Measurements from ENCODE around the gene IKZF3.
"Not testable (repeated sequence)": the region's sequence is repeated elsewhere in the genome, so short reads cannot be mapped to it uniquely, and the experiment has no call there.

The IKZF3 gene

GRCh38 chr17:39863918-39864746 is at the start of gene IKZF3:
Gene IKZF3, minus strand, starts transcription at chr17:39864312. Its CDS starts 186 bp downstream, at chr17:39864126.
- no peak for DNase-seq (ENCODE audit: low read depth, low spot score)
- TF ChIP-seq POLR2AphosphoS5 (IDR thresholded peaks at IDR 0.05; ENCODE audit: borderline replicate concordance, low read depth, low read length), result no peak; the same call in 1 of the 2 replicates
- TF ChIP-seq EZH2 (IDR thresholded peaks at IDR 0.05), result no peak
- no peak for TF ChIP-seq FOXP2 (optimal IDR thresholded peaks at IDR 0.05; ENCODE audit: control extremely low read depth, extremely low read length, insufficient read depth)
- H3K4me3 ChIP-seq, result no peak within 1 kb of the TSS
- H3K36me3 ChIP-seq (ENCODE audit: insufficient read depth, low read length), result no peaks in the 10 kb centered on the region
- H3K9ac ChIP-seq (ENCODE audit: insufficient read length), result no peak within 1 kb of the TSS
- no peak within 1 kb of the TSS for H3K27ac ChIP-seq
- H3K9me3 ChIP-seq (ENCODE audit: low read depth, low read length), result no peaks in the 10 kb centered on the region

- Histone ChIP-seq H3K27ac (no peak overlapping the region), H3K9me3 (ENCODE audit: low read depth, low read length) (no peaks in the 10 kb centered on the region), H3K4me3 (no peak overlapping the region), H3K36me3 (ENCODE audit: insufficient read depth, low read length) (no peaks in the 10 kb centered on the region), H3K9ac (ENCODE audit: insufficient read length) (no peak overlapping the region)
- TF ChIP-seq FOXP2 (optimal IDR thresholded peaks at IDR 0.05; ENCODE audit: control extremely low read depth, extremely low read length, insufficient read depth) (no peak), POLR2AphosphoS5 (IDR thresholded peaks at IDR 0.05; ENCODE audit: borderline replicate concordance, low read depth, low read length) (no peak), EZH2 (IDR thresholded peaks at IDR 0.05) (no peak)
- no peak for DNase-seq (ENCODE audit: low read depth, low spot score)
Observed at GRCh38 chr17:39908789-39909352, 44.8 kb upstream of the IKZF3 start.

DNA sequence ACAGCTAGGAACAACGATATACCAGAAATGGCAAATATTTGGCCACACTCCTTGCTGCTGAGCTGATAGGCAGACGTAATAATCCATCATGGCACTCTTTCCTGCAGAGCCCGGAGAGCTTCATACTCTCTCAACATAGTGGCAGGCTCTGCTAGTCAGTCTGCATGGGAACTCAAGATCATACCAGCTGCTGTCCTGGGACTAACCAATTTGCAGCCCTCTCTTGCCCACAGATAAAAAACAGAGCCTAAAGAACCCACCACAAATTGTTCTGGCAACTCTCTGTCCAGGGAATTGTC is 40.8 kb upstream of the IKZF3 start:
- no peaks in the 10 kb centered on the region for H3K36me3 ChIP-seq (ENCODE audit: insufficient read depth, low read length)
- no peaks in the 10 kb centered on the region for H3K9me3 ChIP-seq (ENCODE audit: low read depth, low read length)
- DNase-seq (ENCODE audit: low read depth, low spot score), result no peak
- no peak overlapping the region for H3K27ac ChIP-seq
- H3K9ac ChIP-seq (ENCODE audit: insufficient read length), result no peak overlapping the region
- no peak overlapping the region for H3K4me3 ChIP-seq
- TF ChIP-seq EZH2 (IDR thresholded peaks at IDR 0.05) (no peak), POLR2AphosphoS5 (IDR thresholded peaks at IDR 0.05; ENCODE audit: borderline replicate concordance, low read depth, low read length) (no peak), FOXP2 (optimal IDR thresholded peaks at IDR 0.05; ENCODE audit: control extremely low read depth, extremely low read length, insufficient read depth) (no peak)

DNA sequence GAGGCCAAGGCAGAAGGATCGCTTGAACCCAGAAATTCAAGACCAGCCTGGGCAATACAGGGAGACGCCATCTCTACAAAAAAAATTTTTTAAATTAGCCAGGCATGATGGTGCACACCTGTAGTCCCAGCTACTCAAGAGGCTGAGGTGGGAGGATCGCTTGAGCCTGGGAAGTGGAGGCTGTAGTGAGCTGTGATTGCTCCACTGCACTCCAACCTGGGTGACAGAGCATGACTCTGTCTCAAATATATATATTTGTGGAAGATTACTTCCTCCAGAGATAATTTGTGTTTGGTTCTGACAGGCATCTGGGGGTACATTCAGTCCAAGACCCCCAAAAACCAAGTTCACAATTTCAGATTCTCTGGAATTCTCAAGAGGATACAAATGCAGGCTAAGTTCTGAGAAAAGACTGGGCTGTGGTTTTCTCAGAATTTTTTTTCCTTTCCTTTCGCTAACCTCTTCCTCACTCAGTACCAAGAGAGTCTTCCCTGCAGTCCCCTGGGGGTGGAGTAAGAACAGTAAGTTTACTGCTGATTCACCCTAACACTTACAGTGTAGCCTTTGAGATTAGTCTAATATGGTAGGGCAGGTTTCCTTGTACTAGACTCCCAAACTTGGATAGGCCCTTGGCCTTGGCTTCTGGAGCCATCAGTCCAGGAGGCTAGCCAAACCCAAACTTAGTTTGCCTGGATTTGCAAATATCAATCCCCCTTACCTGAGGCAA is 39.2 kb upstream of the IKZF3 start:
- DNase-seq (ENCODE audit: low read depth, low spot score), result no peak
- Histone ChIP-seq H3K9ac (ENCODE audit: insufficient read length) (no peak overlapping the region), H3K27ac (no peak overlapping the region)

DNA sequence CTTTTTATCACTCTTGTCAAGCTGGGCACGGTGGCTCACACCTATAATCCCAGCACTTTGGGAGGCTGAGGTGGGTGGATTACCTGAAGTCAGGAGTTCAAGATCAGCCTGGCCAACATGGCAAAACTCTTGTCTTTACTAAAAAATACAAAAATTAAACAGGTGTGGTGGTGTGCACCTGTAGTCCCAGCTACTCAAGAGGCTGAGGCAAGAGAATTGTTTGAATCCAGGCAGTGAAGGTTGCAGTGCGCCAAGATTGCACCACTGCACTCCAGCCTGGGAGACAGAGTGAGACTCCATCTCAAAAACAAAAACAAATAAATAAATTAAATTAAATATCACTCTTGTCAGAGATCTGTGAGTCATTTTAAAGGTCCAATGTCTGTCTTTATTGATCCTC is 37.9 kb upstream of the IKZF3 start:
- H3K27ac ChIP-seq; H3K9me3 ChIP-seq (ENCODE audit: low read depth, low read length); DNase-seq (ENCODE audit: low read depth, low spot score); H3K9ac ChIP-seq (ENCODE audit: insufficient read length); H3K4me3 ChIP-seq; H3K36me3 ChIP-seq (ENCODE audit: insufficient read depth, low read length): not testable (repeated sequence)

More for the DNA sequence above, 39.2 kb upstream of the IKZF3 start:
- H3K4me3 ChIP-seq, result no peak overlapping the region
- TF ChIP-seq POLR2AphosphoS5 (IDR thresholded peaks at IDR 0.05; ENCODE audit: borderline replicate concordance, low read depth, low read length) (no peak), EZH2 (IDR thresholded peaks at IDR 0.05) (no peak), FOXP2 (optimal IDR thresholded peaks at IDR 0.05; ENCODE audit: control extremely low read depth, extremely low read length, insufficient read depth) (no peak)
- no peaks in the 10 kb centered on the region for H3K9me3 ChIP-seq (ENCODE audit: low read depth, low read length)
- no peaks in the 10 kb centered on the region for H3K36me3 ChIP-seq (ENCODE audit: insufficient read depth, low read length)

GRCh38 chr17:39899215-39899614 is 35.1 kb upstream of the IKZF3 start:
- no peak overlapping the region for H3K27ac ChIP-seq
- DNase-seq (ENCODE audit: low read depth, low spot score), result no peak

GRCh38 chr17:39898088-39898487 is 34.0 kb upstream of the IKZF3 start:
- Histone ChIP-seq H3K27ac (no peak overlapping the region), H3K9ac (ENCODE audit: insufficient read length) (no peak overlapping the region), H3K36me3 (ENCODE audit: insufficient read depth, low read length) (no peaks in the 10 kb centered on the region), H3K9me3 (ENCODE audit: low read depth, low read length) (no peaks in the 10 kb centered on the region), H3K4me3 (no peak overlapping the region)
- DNase-seq (ENCODE audit: low read depth, low spot score), result no peak
- no peak for TF ChIP-seq EZH2 (IDR thresholded peaks at IDR 0.05)
- TF ChIP-seq POLR2AphosphoS5 (IDR thresholded peaks at IDR 0.05; ENCODE audit: borderline replicate concordance, low read depth, low read length), result no peak
- no peak for TF ChIP-seq FOXP2 (optimal IDR thresholded peaks at IDR 0.05; ENCODE audit: control extremely low read depth, extremely low read length, insufficient read depth)

More at GRCh38 chr17:39899215-39899614, 35.1 kb upstream of the IKZF3 start:
- TF ChIP-seq EZH2 (IDR thresholded peaks at IDR 0.05), result no peak
- Histone ChIP-seq H3K9ac (ENCODE audit: insufficient read length) (no peak overlapping the region), H3K9me3 (ENCODE audit: low read depth, low read length) (no peaks in the 10 kb centered on the region), H3K4me3 (no peak overlapping the region), H3K36me3 (ENCODE audit: insufficient read depth, low read length) (no peaks in the 10 kb centered on the region)

- Histone ChIP-seq H3K9me3 (ENCODE audit: low read depth, low read length) (no peaks in the 10 kb centered on the region), H3K4me3 (no peak overlapping the region), H3K27ac (no peak overlapping the region), H3K36me3 (ENCODE audit: insufficient read depth, low read length) (no peaks in the 10 kb centered on the region), H3K9ac (ENCODE audit: insufficient read length) (no peak overlapping the region)
- TF ChIP-seq POLR2AphosphoS5 (IDR thresholded peaks at IDR 0.05; ENCODE audit: borderline replicate concordance, low read depth, low read length), result no peak
- TF ChIP-seq EZH2 (IDR thresholded peaks at IDR 0.05), result no peak
- no peak for TF ChIP-seq FOXP2 (optimal IDR thresholded peaks at IDR 0.05; ENCODE audit: control extremely low read depth, extremely low read length, insufficient read depth)
- DNase-seq (ENCODE audit: low read depth, low spot score), result no peak
Observed at GRCh38 chr17:39894681-39895376, 30.7 kb upstream of the IKZF3 start.

All from SK-N-MC (cell line).